ENCODE measurements around the gene RAD51C.

DNA sequence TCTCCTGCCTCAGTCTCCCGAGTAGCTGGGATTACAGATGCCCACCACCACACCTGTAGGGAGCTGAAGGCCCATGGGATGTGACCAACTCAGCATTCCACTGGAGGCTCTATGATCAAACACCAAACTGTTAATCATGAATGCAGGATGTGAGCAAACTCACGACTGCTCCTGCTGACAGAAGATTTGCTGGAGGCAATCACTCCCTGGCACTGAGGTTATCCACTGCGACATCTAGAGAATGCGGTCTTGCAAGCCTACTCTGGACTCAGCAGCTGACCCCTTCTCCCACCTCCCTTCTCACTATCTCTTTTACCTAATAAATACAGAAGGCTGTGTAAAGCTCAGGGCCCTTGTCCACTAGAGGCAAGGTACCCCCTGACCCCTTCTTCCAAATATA lies 5.4 kb upstream of the RAD51C start:
- TF ChIP-seq, protein P1, sequence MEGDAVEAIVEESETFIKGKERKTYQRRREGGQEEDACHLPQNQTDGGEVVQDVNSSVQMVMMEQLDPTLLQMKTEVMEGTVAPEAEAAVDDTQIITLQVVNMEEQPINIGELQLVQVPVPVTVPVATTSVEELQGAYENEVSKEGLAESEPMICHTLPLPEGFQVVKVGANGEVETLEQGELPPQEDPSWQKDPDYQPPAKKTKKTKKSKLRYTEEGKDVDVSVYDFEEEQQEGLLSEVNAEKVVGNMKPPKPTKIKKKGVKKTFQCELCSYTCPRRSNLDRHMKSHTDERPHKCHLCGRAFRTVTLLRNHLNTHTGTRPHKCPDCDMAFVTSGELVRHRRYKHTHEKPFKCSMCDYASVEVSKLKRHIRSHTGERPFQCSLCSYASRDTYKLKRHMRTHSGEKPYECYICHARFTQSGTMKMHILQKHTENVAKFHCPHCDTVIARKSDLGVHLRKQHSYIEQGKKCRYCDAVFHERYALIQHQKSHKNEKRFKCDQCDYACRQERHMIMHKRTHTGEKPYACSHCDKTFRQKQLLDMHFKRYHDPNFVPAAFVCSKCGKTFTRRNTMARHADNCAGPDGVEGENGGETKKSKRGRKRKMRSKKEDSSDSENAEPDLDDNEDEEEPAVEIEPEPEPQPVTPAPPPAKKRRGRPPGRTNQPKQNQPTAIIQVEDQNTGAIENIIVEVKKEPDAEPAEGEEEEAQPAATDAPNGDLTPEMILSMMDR (IDR thresholded peaks at IDR 0.05) = no peak
- TF ChIP-seq POLR2A (IDR thresholded peaks at IDR 0.05) = no peak
- no peak for TF ChIP-seq POLR2AphosphoS5 (IDR thresholded peaks at IDR 0.05)

Measured in prostate gland (tissue), 2 donors.